ENCODE data around the gene IL1RL2.

DNA sequence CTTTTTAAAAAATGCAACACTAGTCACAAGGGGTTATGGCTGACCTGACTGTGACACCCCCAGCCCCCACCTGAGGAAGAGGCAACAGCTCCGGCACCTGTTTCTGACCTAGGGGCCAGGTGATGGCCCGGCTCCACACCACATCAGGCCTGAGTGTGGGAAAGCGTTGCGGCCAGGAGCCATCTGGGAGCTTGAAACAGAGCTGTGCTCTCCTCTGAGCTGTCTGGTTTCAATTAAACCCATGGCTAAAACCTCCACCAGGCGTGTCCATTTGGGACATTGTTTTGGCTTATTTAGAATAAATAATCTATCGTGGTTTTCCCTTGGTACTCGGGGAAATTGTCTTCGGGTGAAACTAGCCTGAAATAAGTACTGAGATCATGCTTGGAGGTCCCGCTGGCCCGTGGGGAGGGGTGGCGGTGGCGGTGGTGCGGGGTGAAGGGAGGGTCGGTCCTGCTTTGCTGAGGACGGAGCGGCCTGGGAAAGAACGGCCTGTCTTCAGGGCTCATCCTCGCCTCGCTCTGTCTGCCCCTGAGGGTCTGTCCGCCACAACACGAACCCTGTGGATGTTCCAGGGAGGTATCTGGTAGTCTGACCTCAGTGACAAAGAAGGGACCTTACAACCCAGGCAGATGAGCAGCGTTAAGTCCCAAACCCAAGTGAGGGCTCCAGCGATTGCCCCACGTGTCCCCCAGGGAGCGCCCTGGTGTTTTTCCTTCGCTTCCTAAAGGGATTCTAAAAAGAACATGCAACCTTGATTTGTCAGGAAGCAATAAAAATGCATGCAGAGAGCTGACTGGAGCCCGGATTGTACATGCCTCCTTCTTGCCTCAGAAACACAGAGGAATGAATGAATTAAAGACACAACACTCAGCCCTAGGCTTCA lies 58.7 kb downstream of the IL1RL2 start:
- TF ChIP-seq, protein P1, sequence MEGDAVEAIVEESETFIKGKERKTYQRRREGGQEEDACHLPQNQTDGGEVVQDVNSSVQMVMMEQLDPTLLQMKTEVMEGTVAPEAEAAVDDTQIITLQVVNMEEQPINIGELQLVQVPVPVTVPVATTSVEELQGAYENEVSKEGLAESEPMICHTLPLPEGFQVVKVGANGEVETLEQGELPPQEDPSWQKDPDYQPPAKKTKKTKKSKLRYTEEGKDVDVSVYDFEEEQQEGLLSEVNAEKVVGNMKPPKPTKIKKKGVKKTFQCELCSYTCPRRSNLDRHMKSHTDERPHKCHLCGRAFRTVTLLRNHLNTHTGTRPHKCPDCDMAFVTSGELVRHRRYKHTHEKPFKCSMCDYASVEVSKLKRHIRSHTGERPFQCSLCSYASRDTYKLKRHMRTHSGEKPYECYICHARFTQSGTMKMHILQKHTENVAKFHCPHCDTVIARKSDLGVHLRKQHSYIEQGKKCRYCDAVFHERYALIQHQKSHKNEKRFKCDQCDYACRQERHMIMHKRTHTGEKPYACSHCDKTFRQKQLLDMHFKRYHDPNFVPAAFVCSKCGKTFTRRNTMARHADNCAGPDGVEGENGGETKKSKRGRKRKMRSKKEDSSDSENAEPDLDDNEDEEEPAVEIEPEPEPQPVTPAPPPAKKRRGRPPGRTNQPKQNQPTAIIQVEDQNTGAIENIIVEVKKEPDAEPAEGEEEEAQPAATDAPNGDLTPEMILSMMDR (IDR thresholded peaks at IDR 0.05 in 4 of 5, conservative IDR thresholded peaks at IDR 0.05 in 1 of 5), result no peak
- TF ChIP-seq POLR2A (IDR thresholded peaks at IDR 0.05), result no peak

Measured in gastrocnemius medialis (tissue), 4 donors.